Sigmoid colon (tissue), 7 donors: Measurements from ENCODE around the gene PHGDH. TPM values are rescaled to one million over a fixed set of nuclear protein-coding genes. Genes with fewer than 3 reads are reported as not detected.

Source experiments
- DNase-seq: peaks from one replicate; pipeline ENCODE4 v3.0.0-alpha.2; 2019
- H3K27ac ChIP-seq, 4 donors: fragments of 200-600 bp; sonication (generic); one replicate each; pipeline ENCODE4 v1.5.1; 2016 to 2019; ENCODE audit warnings: mild to moderate bottlenecking in 1 of 4
- H3K27me3 ChIP-seq, 3 donors: fragments of 200-600 bp; sonication (generic); one replicate each; pipeline ENCODE4 v1.5.1; 2019; ENCODE audit warnings: mild to moderate bottlenecking in 1 of 3
- H3K36me3 ChIP-seq, 4 donors: fragments of 200-600 bp; sonication (generic); one replicate each; pipeline ENCODE4 v1.5.1; 2016 to 2019
- H3K4me1 ChIP-seq, 4 donors: fragments of 200-600 bp; sonication (generic); one replicate each; pipeline ENCODE4 v1.5.1; 2017 to 2019
- H3K4me3 ChIP-seq, 4 donors: fragments of 200-600 bp; sonication (generic); one replicate each; pipeline ENCODE4 v1.5.1; 2017 to 2019; ENCODE audit warnings: mild to moderate bottlenecking in 2 of 4, moderate library complexity in 1 of 4
- H3K9me3 ChIP-seq, 4 donors: fragments of 200-600 bp in 3 of 4; sonication (generic) in 3 of 4; one replicate each; pipeline versions ENCODE4 v1.5.1 to v1.6.1; 2013 to 2019
- EP300 ChIP-seq, 4 donors: sonication (generic); formaldehyde crosslinking; IDR thresholded peaks; one replicate each; pipeline ENCODE4 v1.6.1; 2017; ENCODE audit warnings: antibody characterized with exemption in 4 of 4
- POLR2A ChIP-seq, 2 donors: fragments of 450-650 bp; IDR thresholded peaks; one replicate each; pipeline ENCODE4 v1.6.1; 2016; ENCODE audit warnings: antibody characterized with exemption in 2 of 2, mild to moderate bottlenecking in 2 of 2, moderate library complexity in 2 of 2
- POLR2AphosphoS5 ChIP-seq, 4 donors: sonication (generic); formaldehyde crosslinking; IDR thresholded peaks; one replicate each; pipeline ENCODE4 v1.6.1; 2017; ENCODE audit warnings: antibody characterized with exemption in 4 of 4
- WGBS, 2 donors: extraction: QIAGEN DNeasy Blood & Tissue Kit; methylation state at CpG; one replicate each; pipeline ENCODE4 v1.1.7; 2013; 5-methylcytosine and 5-hydroxymethylcytosine counted together
- intact Hi-C: fragments of 100-400 bp; cut with DNase I; formaldehyde crosslinking; loops from one replicate; pipeline ENCODE4 v1.15.1; 2023
- polyA plus RNA-seq, 3 donors: library from polyadenylated mRNA; stranded (reverse); fragments of 200-250 nt; gene quantifications; one replicate each; pipeline ENCODE4 v1.2.3, GENCODE V29; 2013
- total RNA-seq, 4 donors: library from RNA; depleted of rRNA; stranded (reverse); fragments of >200 nt; gene quantifications; one replicate each; pipeline ENCODE4 v1.1.0, GENCODE V29; 2016
- TF ChIP-seq, protein P1 (sequence below), 4 experiments: fragments of 450-650 bp in 3 of 4; fragments of 200-600 bp in 1 of 4; IDR thresholded peaks; one replicate each; pipeline ENCODE4 v1.5.1; 2016 to 2019; ENCODE audit warnings: antibody characterized with exemption in 4 of 4, mild to moderate bottlenecking in 3 of 4, moderate library complexity in 2 of 4
- donor health status: healthy with polysubstance abuse.
- donor health status: Bipolar disorder and iron deficiency.
- donor health status: healthy.

Gene PHGDH
- total and polyA plus RNA-seq, 7 donors = 3.9 to 37.7 (median 22.0) TPM

DNA sequence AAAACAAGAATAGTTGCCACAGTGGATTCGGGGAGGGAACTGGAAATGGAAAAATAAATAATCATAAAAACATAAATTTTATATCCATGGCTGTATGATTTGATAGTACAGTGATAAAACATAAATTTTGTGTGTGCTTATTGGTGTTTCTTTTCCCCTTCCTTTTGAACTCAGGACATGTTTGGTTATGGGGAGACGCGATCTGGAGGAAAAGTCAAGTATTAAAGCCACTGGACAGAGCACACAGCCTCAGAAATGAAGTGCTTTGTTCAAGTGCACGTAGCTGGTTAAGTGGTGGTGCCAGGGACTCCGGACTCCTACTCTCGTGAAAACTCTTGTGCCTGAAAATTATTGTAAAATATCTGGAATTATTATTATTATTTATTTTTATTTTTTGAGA is 66.6 kb downstream of the PHGDH start:
- Histone ChIP-seq H3K27ac (no peak overlapping the region), H3K27me3 (no peaks in the 10 kb centered on the region), H3K36me3 (no peaks in the 10 kb centered on the region), H3K4me3 (no peak overlapping the region), H3K4me1 (peaks cover 0 to 13% (median 7%) of the 10 kb centered on the region in 4 donors), H3K9me3 (no peaks in the 10 kb centered on the region)
- DNase-seq = no peak
- no peak for TF ChIP-seq EP300 (IDR thresholded peaks at IDR 0.05)
- no peak for TF ChIP-seq POLR2A (IDR thresholded peaks at IDR 0.05)
- TF ChIP-seq POLR2AphosphoS5 (IDR thresholded peaks at IDR 0.05) = no peak
- TF ChIP-seq, protein P1, sequence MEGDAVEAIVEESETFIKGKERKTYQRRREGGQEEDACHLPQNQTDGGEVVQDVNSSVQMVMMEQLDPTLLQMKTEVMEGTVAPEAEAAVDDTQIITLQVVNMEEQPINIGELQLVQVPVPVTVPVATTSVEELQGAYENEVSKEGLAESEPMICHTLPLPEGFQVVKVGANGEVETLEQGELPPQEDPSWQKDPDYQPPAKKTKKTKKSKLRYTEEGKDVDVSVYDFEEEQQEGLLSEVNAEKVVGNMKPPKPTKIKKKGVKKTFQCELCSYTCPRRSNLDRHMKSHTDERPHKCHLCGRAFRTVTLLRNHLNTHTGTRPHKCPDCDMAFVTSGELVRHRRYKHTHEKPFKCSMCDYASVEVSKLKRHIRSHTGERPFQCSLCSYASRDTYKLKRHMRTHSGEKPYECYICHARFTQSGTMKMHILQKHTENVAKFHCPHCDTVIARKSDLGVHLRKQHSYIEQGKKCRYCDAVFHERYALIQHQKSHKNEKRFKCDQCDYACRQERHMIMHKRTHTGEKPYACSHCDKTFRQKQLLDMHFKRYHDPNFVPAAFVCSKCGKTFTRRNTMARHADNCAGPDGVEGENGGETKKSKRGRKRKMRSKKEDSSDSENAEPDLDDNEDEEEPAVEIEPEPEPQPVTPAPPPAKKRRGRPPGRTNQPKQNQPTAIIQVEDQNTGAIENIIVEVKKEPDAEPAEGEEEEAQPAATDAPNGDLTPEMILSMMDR (IDR thresholded peaks at IDR 0.05) = no peak
- intact Hi-C loops = no loop called here
- 25 to 76% methylated on average over 6 of the region's 6 CpGs for WGBS, 2 donors

DNA sequence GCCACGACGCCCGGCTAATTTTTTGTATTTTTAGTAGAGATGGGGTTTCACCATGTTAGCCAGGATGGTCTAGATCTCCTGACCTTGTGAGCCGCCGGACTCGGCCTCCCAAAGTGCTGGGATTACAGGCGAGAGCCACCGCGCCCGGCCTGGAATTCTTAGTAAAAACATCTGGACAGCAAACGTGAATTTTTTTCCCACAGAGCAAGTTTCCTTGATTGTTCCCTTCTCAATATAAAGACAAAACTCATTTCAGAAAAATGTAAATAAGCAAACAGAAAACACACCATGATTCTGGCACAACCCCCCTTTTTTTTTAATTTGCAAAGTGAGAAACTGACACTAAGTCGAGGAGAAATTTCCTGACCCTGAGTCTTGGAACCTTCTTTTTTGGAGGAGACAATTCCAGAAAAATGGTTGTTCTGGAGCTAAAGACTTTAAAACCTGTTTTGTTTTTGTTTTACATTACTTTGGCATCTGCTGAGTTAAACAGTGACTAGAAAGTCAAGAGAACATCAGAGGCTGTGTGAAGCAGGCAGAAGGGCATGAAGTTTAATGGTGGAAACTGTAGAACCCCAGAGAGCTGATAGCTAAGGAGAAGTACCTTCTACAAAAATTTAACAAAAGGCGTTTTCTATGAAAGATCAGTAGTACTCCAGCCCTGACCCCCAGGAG is 67.3 kb downstream of the PHGDH start:
- H3K9me3 ChIP-seq = no peaks in the 10 kb centered on the region
- no peak for DNase-seq
- TF ChIP-seq POLR2A (IDR thresholded peaks at IDR 0.05) (no peak), POLR2AphosphoS5 (IDR thresholded peaks at IDR 0.05) (no peak), EP300 (IDR thresholded peaks at IDR 0.05) (no peak)
- TF ChIP-seq, protein P1 (IDR thresholded peaks at IDR 0.05) = no peak
- no peaks in the 10 kb centered on the region for H3K36me3 ChIP-seq
- WGBS, 2 donors = 48 to 77% methylated on average over 13 of the region's 13 CpGs
- no peak overlapping the region for H3K4me3 ChIP-seq
- H3K27me3 ChIP-seq = no peaks in the 10 kb centered on the region
- peak overlapping the region in 1 of 4 donors; percentile 18 for H3K27ac ChIP-seq
- peaks cover 0 to 17% (median 12%) of the 10 kb centered on the region in 4 donors for H3K4me1 ChIP-seq
- intact Hi-C loops = no loop called here

DNA sequence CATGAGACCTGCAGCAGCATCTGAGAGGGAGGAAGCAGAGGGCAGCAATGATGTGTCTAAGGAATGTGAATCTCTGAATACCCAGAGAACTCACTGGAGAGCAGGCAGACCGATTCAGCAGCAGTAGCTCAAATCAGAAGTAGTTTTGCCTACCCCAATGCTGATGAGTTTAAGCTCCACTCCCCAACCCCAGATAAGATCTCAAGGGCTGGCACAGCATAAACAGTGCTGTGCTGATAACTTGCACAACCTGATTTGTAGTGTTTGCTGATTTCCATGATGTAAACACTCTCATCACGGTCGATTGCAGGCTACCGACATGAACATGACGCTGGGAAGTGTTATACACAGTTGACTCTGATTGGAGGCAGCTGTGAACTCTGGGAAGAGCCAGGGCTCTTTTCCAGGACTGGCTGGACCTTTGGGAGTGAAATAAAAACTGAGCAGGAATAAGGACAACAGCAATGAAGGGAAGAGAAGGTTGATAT is 68.2 kb downstream of the PHGDH start:
- intact Hi-C loops = no loop called here
- no peaks in the 10 kb centered on the region for H3K36me3 ChIP-seq
- H3K4me1 ChIP-seq = peaks cover 0 to 26% (median 17%) of the 10 kb centered on the region in 4 donors
- 9 to 46% methylated on average over 5 of the region's 5 CpGs for WGBS, 2 donors
- no peaks in the 10 kb centered on the region for H3K9me3 ChIP-seq
- H3K27ac ChIP-seq = peak overlapping the region; percentile 8 to 46 (median 30)
- DNase-seq = peak; percentile 78
- H3K4me3 ChIP-seq = peak overlapping the region in 1 of 4 donors; percentile 10
- H3K27me3 ChIP-seq = no peaks in the 10 kb centered on the region
- peak; percentile 10 to 54 (median 38) for TF ChIP-seq POLR2AphosphoS5 (IDR thresholded peaks at IDR 0.05)
- TF ChIP-seq, protein P1 (IDR thresholded peaks at IDR 0.05) = no peak
- no peak for TF ChIP-seq POLR2A (IDR thresholded peaks at IDR 0.05)
- TF ChIP-seq EP300 (IDR thresholded peaks at IDR 0.05) = no peak

DNA sequence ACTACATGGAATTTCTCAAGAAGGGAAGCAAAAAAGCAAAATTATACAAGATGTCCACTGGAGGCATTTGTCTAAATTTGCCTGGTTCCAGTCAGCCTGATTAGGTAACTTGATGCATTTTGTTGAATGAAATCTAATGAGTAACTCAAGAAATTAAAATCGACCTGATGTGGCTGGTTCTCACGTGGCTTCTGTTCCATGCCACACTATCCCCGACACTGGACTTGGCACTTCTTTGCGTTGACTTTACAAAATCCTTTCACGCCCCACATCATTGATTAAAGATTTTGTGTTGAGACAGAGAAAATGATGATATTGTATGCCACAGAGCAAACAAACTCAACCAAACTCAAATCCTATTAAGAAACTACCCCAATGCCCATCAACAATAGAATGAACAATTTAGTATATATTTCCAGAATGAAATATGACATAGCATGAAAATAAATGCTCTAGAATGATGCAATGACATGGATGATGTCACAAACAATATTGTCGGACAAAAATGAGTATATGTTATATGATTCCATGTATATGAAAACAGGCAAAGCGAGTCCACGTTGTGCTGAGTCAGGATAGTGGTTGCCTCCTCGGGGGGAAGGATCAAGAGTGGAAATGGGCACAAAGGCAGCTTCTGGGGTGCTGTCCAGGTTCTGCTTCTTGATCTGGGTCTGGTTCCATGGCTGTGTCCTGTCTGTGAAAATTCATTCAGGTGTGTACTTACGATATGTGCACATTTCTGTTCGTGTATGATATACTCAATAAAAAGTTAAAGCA is 69.9 kb downstream of the PHGDH start:
- no peak overlapping the region for H3K27ac ChIP-seq
- H3K4me1 ChIP-seq = peaks cover 0 to 29% (median 17%) of the 10 kb centered on the region in 4 donors
- no peaks in the 10 kb centered on the region for H3K36me3 ChIP-seq
- 87 to 95% methylated on average over 11 of the region's 11 CpGs for WGBS, 2 donors
- no peaks in the 10 kb centered on the region for H3K9me3 ChIP-seq
- no peak for DNase-seq
- intact Hi-C loops = no loop called here
- no peaks in the 10 kb centered on the region for H3K27me3 ChIP-seq
- TF ChIP-seq POLR2AphosphoS5 (IDR thresholded peaks at IDR 0.05) (no peak), POLR2A (IDR thresholded peaks at IDR 0.05) (no peak), EP300 (IDR thresholded peaks at IDR 0.05) (no peak)
- TF ChIP-seq, protein P1 (IDR thresholded peaks at IDR 0.05) = no peak
- H3K4me3 ChIP-seq = no peak overlapping the region
